ENCODE data around the gene CYP24A1.

DNA sequence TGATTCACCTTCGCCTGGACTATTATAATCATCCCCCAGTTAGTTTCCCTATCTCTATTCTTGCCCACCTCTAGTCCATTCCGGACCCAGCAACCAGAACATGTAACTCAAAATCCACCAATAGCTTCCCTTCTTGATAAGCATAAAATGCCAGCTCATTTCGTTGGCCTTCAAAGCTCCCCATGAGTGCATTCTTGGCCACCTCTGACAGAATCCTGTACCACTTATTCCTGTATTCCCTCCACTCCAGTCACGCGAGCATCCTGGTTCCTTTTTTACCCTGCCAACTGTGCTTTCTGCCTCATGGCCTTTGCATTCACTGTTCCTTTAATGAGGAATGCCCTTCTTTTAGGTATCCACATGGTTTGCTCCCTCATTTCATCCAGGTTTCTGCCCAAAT lies 36.7 kb downstream of the CYP24A1 start:
- TF ChIP-seq POLR2AphosphoS5 (IDR thresholded peaks at IDR 0.05; ENCODE audit: low read depth, low read length) (no peak), TAF1 (IDR thresholded peaks at IDR 0.05; ENCODE audit: borderline replicate concordance, insufficient read depth, low read length) (no peak), SIN3A (IDR thresholded peaks at IDR 0.05; ENCODE audit: borderline replicate concordance, insufficient read depth, low read length) (no peak), FOXP2 (optimal IDR thresholded peaks at IDR 0.05; ENCODE audit: borderline replicate concordance, extremely low read depth, extremely low read length, insufficient read depth) (no peak)
- TF ChIP-seq, protein P1, sequence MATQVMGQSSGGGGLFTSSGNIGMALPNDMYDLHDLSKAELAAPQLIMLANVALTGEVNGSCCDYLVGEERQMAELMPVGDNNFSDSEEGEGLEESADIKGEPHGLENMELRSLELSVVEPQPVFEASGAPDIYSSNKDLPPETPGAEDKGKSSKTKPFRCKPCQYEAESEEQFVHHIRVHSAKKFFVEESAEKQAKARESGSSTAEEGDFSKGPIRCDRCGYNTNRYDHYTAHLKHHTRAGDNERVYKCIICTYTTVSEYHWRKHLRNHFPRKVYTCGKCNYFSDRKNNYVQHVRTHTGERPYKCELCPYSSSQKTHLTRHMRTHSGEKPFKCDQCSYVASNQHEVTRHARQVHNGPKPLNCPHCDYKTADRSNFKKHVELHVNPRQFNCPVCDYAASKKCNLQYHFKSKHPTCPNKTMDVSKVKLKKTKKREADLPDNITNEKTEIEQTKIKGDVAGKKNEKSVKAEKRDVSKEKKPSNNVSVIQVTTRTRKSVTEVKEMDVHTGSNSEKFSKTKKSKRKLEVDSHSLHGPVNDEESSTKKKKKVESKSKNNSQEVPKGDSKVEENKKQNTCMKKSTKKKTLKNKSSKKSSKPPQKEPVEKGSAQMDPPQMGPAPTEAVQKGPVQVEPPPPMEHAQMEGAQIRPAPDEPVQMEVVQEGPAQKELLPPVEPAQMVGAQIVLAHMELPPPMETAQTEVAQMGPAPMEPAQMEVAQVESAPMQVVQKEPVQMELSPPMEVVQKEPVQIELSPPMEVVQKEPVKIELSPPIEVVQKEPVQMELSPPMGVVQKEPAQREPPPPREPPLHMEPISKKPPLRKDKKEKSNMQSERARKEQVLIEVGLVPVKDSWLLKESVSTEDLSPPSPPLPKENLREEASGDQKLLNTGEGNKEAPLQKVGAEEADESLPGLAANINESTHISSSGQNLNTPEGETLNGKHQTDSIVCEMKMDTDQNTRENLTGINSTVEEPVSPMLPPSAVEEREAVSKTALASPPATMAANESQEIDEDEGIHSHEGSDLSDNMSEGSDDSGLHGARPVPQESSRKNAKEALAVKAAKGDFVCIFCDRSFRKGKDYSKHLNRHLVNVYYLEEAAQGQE (IDR thresholded peaks at IDR 0.05; ENCODE audit: insufficient read depth in 1 of 2, low read depth in 2 of 2, low read length in 2 of 2): no peak

Data from PFSK-1 (cell line).